ENCODE measurements around the gene TOR1AIP2. TPM values are rescaled to one million over a fixed set of nuclear protein-coding genes. Genes with fewer than 3 reads are reported as not detected.
A peak's percentile ranks its signal among the peaks of the same experiment; 100 is the strongest.

The TOR1AIP2 gene
- total and polyA plus RNA-seq, 7 experiments from 2014 or later = 9.5 to 64.9 (median 57.5) TPM

GRCh38 chr1:179798213-179798863, 79.3 kb downstream of the TOR1AIP2 start:
- Mint-ChIP-seq H3K36me3 (no peaks in the 10 kb centered on the region), H3K9me3 (no peaks in the 10 kb centered on the region), H3K27ac (no peak overlapping the region), H3K4me3 (no peak overlapping the region), H3K4me1 (peaks cover 0 to 2% (median 0%) of the 10 kb centered on the region in 7 donors), H3K27me3 (peaks cover 0 to 8% (median 0%) of the 10 kb centered on the region in 5 donors)
- H3K27ac ChIP-seq (ENCODE audit: low read depth, low read length) = no peak overlapping the region
- ChIA-PET POLR2A (no interaction called here), CTCF (interaction anchor here (1.1 to 1.4 kb wide), 3 partner anchors 11 to 369 kb away, joined by 4 to 5 read pairs (median 4); no protein-coding TSS in a partner anchor)
- no peaks in the 10 kb centered on the region for H3K9me3 ChIP-seq (ENCODE audit: control insufficient read depth in 2 of 3, low read length in 3 of 3)
- DNase-seq (no peak), ATAC-seq (no peak)
- no peak overlapping the region for H3K4me3 ChIP-seq (ENCODE audit: low read length)
- H3K4me1 ChIP-seq (ENCODE audit: control insufficient read depth in 2 of 2, insufficient read depth in 2 of 2, low read length in 2 of 2) = no peaks in the 10 kb centered on the region
- no peaks in the 10 kb centered on the region for H3K36me3 ChIP-seq (ENCODE audit: control insufficient read depth in 2 of 3, insufficient read depth in 3 of 3, low read length in 3 of 3)
- intact Hi-C loops (cut with micrococcal nuclease) = no loop called here
- no peaks in the 10 kb centered on the region for H3K27me3 ChIP-seq (ENCODE audit: control insufficient read depth in 2 of 2, insufficient read depth in 2 of 2, low read length in 2 of 2)

- H3K27me3 Mint-ChIP-seq = peaks cover 0 to 14% (median 0%) of the 10 kb centered on the region in 5 donors
Observed at GRCh38 chr1:179794669-179795068, 82.9 kb downstream of the TOR1AIP2 start.

GRCh38 chr1:179794146-179794545, 83.5 kb downstream of the TOR1AIP2 start:
- H3K36me3 Mint-ChIP-seq = no peaks in the 10 kb centered on the region
- no peaks in the 10 kb centered on the region for H3K9me3 Mint-ChIP-seq

More at GRCh38 chr1:179794669-179795068, 82.9 kb downstream of the TOR1AIP2 start:
- Mint-ChIP-seq H3K27ac (peak overlapping the region in 1 of 9 donors; percentile 28), H3K4me1 (peaks cover 0 to 2% (median 0%) of the 10 kb centered on the region in 7 donors), H3K9me3 (no peaks in the 10 kb centered on the region), H3K36me3 (no peaks in the 10 kb centered on the region), H3K4me3 (no peak overlapping the region)
- intact Hi-C loops (cut with micrococcal nuclease) = no loop called here
- H3K4me3 ChIP-seq (ENCODE audit: low read length) = no peak overlapping the region
- H3K27ac ChIP-seq (ENCODE audit: low read depth, low read length) = no peak overlapping the region
- no peaks in the 10 kb centered on the region for H3K36me3 ChIP-seq (ENCODE audit: control insufficient read depth in 2 of 3, insufficient read depth in 3 of 3, low read length in 3 of 3)
- H3K9me3 ChIP-seq (ENCODE audit: control insufficient read depth in 2 of 3, low read length in 3 of 3) = no peaks in the 10 kb centered on the region
- no peaks in the 10 kb centered on the region for H3K27me3 ChIP-seq (ENCODE audit: control insufficient read depth in 2 of 2, insufficient read depth in 2 of 2, low read length in 2 of 2)
- no peaks in the 10 kb centered on the region for H3K4me1 ChIP-seq (ENCODE audit: control insufficient read depth in 2 of 2, insufficient read depth in 2 of 2, low read length in 2 of 2)
- CTCF ChIA-PET = interaction anchor here (1.9 kb wide), 1 partner anchor 15 kb away, joined by 5 read pairs; no protein-coding TSS in a partner anchor
- DNase-seq (no peak), ATAC-seq (no peak)
- POLR2A ChIA-PET = no interaction called here

GRCh38 chr1:179793281-179793680, 84.3 kb downstream of the TOR1AIP2 start:
- H3K4me3 Mint-ChIP-seq = no peak overlapping the region
- H3K4me1 ChIP-seq (ENCODE audit: control insufficient read depth in 2 of 2, insufficient read depth in 2 of 2, low read length in 2 of 2) = no peaks in the 10 kb centered on the region
- ATAC-seq (no peak), DNase-seq (no peak)
- no peak overlapping the region for H3K4me3 ChIP-seq (ENCODE audit: low read length)
- H3K36me3 Mint-ChIP-seq = no peaks in the 10 kb centered on the region
- H3K27ac Mint-ChIP-seq = no peak overlapping the region
- intact Hi-C loops (cut with micrococcal nuclease) = no loop called here
- no peaks in the 10 kb centered on the region for H3K9me3 ChIP-seq (ENCODE audit: control insufficient read depth in 2 of 3, low read length in 3 of 3)
- ChIA-PET POLR2A (no interaction called here), CTCF (no interaction called here)
- no peak overlapping the region for H3K27ac ChIP-seq (ENCODE audit: low read depth, low read length)
- H3K27me3 ChIP-seq (ENCODE audit: control insufficient read depth in 2 of 2, insufficient read depth in 2 of 2, low read length in 2 of 2) = no peaks in the 10 kb centered on the region
- H3K27me3 Mint-ChIP-seq = peaks cover 0 to 16% (median 2%) of the 10 kb centered on the region in 5 donors
- peaks cover 0 to 2% (median 0%) of the 10 kb centered on the region in 7 donors for H3K4me1 Mint-ChIP-seq
- H3K36me3 ChIP-seq (ENCODE audit: control insufficient read depth in 2 of 3, insufficient read depth in 3 of 3, low read length in 3 of 3) = no peaks in the 10 kb centered on the region
- H3K9me3 Mint-ChIP-seq = no peaks in the 10 kb centered on the region

More at GRCh38 chr1:179794146-179794545, 83.5 kb downstream of the TOR1AIP2 start:
- H3K27me3 Mint-ChIP-seq = peaks cover 0 to 14% (median 2%) of the 10 kb centered on the region in 5 donors
- H3K9me3 ChIP-seq (ENCODE audit: control insufficient read depth in 2 of 3, low read length in 3 of 3) = no peaks in the 10 kb centered on the region
- H3K36me3 ChIP-seq (ENCODE audit: control insufficient read depth in 2 of 3, insufficient read depth in 3 of 3, low read length in 3 of 3) = no peaks in the 10 kb centered on the region
- H3K4me3 ChIP-seq (ENCODE audit: low read length) = no peak overlapping the region
- no peak overlapping the region for H3K4me3 Mint-ChIP-seq
- ChIA-PET CTCF (interaction anchor here (1.9 kb wide), 1 partner anchor 16 kb away, joined by 5 read pairs; no protein-coding TSS in a partner anchor), POLR2A (no interaction called here)
- H3K4me1 Mint-ChIP-seq = peaks cover 0 to 2% (median 0%) of the 10 kb centered on the region in 7 donors
- DNase-seq = no peak
- intact Hi-C loops (cut with micrococcal nuclease) = no loop called here
- H3K27ac Mint-ChIP-seq = no peak overlapping the region
- no peaks in the 10 kb centered on the region for H3K4me1 ChIP-seq (ENCODE audit: control insufficient read depth in 2 of 2, insufficient read depth in 2 of 2, low read length in 2 of 2)
- ATAC-seq = no peak
- no peak overlapping the region for H3K27ac ChIP-seq (ENCODE audit: low read depth, low read length)
- no peaks in the 10 kb centered on the region for H3K27me3 ChIP-seq (ENCODE audit: control insufficient read depth in 2 of 2, insufficient read depth in 2 of 2, low read length in 2 of 2)

Other genes starting within 250 kb of the TOR1AIP2 start
- gene FAM163A, start 134.5 kb downstream of the TOR1AIP2 start, total RNA-seq = under 1 TPM in 2 of 5 experiments, not detected in 3; 0.14 to 0.17 TPM
- gene FAM163A, start 134.5 kb downstream of the TOR1AIP2 start, polyA plus RNA-seq = under 1 TPM in 1 of 2 donors, not detected in 1; 0.06 TPM
- 10 to 100 TPM; 47.4 to 88.6 (median 59.5) TPM for gene TOR1AIP1, start 4.5 kb upstream of the TOR1AIP2 start, total RNA-seq
- 10 to 100 TPM; 58.5 to 74.3 TPM for gene TOR1AIP1, start 4.5 kb upstream of the TOR1AIP2 start, polyA plus RNA-seq
- 10 to 100 TPM; 56.1 to 90.1 (median 64.4) TPM for gene CEP350, start 77.0 kb upstream of the TOR1AIP2 start, total RNA-seq
- gene CEP350, start 77.0 kb upstream of the TOR1AIP2 start, polyA plus RNA-seq = 10 to 100 TPM; 39.1 to 50.2 TPM

All from naive thymus-derived CD4-positive, alpha-beta T cell (primary cell).